ENCODE data around the gene MACO1.

The MACO1 gene

DNA sequence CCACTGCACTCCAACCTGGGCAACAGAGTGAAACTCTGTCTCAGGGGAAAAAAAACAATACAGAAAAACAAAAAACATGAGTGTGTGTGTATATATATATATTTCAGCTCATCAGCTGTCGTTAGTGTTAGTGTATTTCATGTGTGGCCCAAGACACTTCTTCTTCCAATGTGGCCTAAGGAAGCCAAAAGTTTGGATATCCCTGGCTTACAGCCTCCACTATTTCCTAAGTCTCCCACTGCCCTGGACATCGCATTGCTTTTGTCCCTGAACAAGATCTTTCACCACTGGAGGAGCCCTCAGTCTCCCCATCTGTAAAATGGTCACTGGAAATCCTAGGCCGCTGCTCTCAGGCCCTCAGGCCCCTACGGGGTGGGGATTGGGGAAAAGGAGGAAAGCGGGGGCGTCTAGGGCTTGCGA lies 112.3 kb downstream of the MACO1 start:
- DNase-seq (ENCODE audit: low read depth, low spot score) = no peak

DNA sequence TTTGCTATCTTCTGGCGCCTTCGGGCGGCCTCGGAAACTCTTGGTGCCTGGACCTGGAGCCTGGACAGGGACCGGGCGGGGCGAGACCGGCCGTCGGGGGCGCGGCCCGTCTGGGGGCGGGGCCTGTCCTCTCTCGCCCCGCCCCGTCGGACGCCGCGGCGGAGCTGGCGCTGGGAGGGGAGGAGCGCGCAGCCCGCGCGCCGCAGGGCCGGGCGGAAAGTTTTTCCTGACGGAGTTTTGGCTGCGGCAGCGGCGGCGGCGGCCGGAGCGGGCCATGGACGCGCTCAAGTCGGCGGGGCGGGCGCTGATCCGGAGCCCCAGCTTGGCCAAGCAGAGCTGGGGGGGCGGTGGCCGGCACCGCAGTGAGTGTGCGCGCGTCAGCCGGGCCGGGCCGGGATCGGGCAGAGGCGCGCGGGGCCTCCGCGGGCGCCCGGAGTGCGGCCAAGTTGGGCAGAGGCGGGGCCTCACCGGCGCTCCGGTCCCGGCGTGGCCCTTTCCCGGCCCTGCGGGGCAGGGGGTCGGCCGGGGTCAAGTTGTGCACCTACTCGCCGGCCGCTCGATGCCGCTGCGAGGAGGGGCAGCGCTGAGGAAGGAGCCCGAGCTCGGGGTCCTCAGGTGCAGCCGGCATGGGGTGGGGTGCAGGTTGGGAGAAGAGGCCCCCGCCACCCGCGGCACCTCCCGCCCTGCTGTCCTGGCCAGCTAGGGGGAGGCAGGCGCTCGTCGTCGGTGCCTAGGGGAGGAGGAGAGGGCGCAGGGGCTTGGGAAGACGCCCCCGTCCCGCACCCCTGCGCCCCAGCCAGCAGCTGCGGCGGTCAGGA lies 112.9 kb downstream of the MACO1 start, which contains the start of gene LDLRAP1:
LDLRAP1 (plus strand) TSS at position 182 of the 818 bp plus-strand sequence; CDS start at position 275, 93 bp downstream.
- DNase-seq (ENCODE audit: low read depth, low spot score) = peak; percentile 90

DNA sequence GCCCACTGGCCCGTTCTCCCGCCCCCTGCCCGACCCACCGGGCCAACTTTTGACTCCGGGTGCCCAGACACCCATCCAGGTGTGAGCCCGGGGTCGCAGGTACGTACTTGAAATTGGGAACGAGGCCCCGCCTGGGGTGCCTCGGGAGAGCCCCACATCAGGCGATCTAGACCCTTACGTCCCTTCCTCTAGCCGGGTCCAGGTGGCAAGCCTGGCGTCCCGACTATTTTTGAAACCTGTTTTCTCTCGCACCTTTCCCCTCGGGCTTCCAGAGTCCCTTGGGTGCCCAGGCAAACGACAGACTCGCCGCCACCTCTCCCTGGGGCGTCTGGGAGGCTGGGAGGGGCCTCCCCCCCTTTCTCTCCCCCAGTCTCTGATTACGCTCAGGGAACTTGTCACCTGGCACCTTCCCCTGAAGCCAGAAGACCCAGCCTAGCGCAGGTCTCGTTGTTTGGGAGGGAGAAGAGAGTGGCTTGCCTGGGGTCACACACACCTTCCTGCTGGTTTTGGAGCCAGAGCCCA lies 113.6 kb downstream of the MACO1 start:
- DNase-seq (ENCODE audit: low read depth, low spot score) = no peak

DNA sequence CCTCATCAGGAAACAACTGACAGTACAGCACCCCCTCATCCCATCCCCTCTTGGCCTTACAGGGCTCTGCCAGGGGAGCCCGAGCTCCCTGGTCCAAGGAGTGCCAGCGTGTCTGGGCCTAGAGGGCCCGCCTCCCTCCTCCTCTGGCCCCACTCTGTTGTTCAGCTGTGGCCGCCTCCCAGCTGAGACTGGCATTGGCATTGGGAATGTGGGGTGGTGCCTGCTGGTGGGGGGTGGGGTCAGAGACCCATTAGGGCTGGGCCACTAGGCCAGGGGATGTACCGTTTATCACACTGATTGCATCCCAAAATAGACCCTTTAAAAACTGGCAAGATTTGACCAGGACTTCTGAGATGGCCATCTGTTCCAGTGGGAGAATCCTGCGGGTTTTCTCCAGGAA lies 114.1 kb downstream of the MACO1 start:
- DNase-seq (ENCODE audit: low read depth, low spot score) = peak; percentile 49

DNA sequence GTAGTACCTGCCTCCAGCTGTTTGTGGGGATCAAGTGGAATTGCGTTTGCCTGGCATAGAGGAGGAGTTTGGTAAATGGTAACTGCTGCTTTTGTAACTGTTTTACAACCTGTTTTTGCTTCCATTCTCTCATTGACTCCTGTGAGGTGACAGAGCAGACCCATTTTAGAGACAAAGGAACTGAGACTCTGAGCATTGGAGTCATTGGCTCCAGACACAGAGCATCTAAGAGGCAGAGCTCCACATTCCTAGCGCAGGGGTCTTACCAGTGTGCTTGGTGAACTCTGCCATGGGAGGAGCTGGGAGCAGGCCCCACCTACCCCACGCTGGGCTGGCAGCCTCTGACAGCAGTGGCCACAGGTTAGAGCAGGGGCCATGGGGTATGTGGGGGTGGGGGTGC lies 115.1 kb downstream of the MACO1 start:
- DNase-seq (ENCODE audit: low read depth, low spot score) = no peak

DNA sequence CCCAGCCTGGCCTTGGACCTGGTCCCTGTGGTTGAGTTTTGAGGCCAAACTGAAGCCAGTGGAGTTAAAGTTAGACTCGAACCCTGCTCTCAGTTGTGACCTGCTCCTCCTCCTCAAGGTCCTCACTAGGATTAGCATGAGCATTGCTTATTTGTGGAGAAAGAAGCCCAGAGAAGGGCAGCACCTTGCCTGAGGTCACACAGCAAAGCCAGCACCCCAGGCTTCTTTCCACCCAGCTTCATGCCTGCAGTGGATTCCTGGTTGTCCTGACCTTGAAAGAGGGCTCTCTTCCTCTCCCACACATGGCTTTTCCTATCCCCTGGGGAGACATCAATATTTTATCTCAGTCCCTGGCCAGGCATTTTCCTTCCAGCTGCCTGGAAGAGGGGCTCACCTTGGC lies 115.5 kb downstream of the MACO1 start:
- no peak for DNase-seq (ENCODE audit: low read depth, low spot score)

DNA sequence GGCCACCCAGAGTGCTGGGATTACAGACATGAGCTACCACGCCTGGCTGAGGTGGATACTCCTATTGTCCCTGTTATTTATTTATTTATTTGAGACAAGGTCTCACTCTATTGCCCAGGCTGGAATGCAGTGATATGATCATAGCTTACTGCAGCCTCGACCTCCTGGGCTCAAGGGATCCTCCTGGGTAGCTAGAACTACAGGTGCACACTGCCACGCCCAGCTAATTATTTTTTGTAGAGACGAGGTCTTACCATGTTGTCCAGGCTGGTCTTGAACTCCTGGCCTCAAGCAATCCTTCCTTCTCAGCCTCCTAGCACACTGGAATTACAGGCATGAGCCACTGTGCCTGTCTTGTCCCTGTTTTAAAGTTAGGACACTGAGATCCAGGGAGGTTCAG lies 117.9 kb downstream of the MACO1 start:
- no peak for DNase-seq (ENCODE audit: low read depth, low spot score)

DNA sequence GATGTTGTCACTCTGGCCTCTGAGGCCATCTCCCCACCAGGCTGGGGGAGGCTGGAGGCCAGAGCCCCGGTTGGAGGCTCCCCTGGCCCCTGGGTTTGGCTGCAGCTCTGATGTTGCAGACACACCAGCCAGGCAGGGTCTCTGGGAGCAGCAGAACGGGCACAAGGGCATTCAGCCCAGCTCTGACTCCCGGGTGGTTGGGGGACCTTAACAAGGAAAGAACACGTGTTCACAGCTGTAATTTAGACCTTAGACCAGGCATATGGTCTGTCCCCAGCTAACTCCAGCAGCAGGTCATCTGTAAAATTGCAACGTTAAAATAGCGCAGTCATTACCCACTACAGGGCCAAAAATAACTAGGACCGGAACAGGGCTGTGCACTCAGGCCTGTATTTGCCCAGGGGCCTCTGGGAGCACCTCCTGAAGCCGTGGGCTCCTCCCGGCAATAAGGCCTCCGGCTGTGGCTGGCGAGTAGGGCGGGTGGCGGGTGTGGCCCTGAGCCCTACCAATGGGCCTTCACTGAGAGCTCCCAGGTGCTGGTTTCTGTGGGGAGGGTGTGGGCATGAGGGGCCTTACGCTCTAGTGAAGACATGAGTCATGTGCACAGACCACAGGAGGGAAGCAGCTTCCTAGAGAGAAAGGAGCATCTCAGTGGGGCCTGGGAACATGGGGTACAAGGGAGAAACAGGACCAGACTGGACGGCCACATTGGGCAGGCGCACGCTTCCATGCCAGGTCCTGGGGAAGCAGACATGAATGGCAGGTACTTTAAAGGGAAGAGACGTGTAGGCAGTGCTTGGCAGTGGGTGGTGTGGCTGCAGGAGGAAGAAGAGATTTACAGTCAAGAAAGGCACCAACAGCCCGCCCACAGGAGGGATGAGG lies 118.8 kb downstream of the MACO1 start:
- DNase-seq (ENCODE audit: low read depth, low spot score) = peak; percentile 48
